ENCODE data around the gene SLC9A4. TPM values are rescaled to one million over a fixed set of nuclear protein-coding genes. Genes with fewer than 3 reads are reported as not detected.

SLC9A4 gene, protein sequence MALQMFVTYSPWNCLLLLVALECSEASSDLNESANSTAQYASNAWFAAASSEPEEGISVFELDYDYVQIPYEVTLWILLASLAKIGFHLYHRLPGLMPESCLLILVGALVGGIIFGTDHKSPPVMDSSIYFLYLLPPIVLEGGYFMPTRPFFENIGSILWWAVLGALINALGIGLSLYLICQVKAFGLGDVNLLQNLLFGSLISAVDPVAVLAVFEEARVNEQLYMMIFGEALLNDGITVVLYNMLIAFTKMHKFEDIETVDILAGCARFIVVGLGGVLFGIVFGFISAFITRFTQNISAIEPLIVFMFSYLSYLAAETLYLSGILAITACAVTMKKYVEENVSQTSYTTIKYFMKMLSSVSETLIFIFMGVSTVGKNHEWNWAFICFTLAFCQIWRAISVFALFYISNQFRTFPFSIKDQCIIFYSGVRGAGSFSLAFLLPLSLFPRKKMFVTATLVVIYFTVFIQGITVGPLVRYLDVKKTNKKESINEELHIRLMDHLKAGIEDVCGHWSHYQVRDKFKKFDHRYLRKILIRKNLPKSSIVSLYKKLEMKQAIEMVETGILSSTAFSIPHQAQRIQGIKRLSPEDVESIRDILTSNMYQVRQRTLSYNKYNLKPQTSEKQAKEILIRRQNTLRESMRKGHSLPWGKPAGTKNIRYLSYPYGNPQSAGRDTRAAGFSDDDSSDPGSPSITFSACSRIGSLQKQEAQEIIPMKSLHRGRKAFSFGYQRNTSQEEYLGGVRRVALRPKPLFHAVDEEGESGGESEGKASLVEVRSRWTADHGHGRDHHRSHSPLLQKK
- total RNA-seq (2021; ENCODE audit: unreplicated experiment) (0.07 TPM), Bru-seq, nascent RNA (not detected), BruChase-seq, experiment 1, labeled RNA remaining after a 6-hour chase (not detected), BruChase-seq, experiment 2, labeled RNA remaining after a 2-hour chase (not detected)
- polyA plus RNA-seq (2012) = not detected in 2 replicates
- long read RNA-seq = 0 reads

DNA sequence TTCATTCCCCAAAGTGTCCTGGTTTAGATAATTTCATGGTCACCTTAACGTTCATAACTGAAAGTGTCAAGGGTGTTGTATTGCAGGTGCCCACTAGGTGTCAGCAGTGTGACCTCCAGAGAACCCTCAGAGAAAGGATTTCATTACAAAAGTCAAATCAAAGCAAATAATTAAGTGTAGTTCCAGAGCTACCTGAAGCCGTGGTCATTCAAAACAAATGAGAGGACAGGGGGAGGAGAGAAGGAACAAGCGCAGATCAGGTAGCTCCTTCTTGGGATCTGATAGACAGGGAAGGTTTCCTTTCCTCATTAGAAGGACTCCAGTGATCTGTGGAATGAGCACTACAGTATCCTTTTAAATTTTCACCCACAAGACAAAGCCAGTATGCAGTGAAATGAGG is at the start of gene SLC9A4:
TSS of gene SLC9A4 (plus strand) at position 207 of the 400 bp plus-strand sequence. CDS start 534 bp downstream, outside the sequence.
- TF ChIP-seq, protein P1, sequence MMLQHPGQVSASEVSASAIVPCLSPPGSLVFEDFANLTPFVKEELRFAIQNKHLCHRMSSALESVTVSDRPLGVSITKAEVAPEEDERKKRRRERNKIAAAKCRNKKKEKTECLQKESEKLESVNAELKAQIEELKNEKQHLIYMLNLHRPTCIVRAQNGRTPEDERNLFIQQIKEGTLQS (IDR thresholded peaks at IDR 0.05) = no peak
- peak; percentile 74 for TF ChIP-seq RAD21 (IDR thresholded peaks at IDR 0.05; ENCODE audit: low read depth)
- TF ChIP-seq, protein P2, sequence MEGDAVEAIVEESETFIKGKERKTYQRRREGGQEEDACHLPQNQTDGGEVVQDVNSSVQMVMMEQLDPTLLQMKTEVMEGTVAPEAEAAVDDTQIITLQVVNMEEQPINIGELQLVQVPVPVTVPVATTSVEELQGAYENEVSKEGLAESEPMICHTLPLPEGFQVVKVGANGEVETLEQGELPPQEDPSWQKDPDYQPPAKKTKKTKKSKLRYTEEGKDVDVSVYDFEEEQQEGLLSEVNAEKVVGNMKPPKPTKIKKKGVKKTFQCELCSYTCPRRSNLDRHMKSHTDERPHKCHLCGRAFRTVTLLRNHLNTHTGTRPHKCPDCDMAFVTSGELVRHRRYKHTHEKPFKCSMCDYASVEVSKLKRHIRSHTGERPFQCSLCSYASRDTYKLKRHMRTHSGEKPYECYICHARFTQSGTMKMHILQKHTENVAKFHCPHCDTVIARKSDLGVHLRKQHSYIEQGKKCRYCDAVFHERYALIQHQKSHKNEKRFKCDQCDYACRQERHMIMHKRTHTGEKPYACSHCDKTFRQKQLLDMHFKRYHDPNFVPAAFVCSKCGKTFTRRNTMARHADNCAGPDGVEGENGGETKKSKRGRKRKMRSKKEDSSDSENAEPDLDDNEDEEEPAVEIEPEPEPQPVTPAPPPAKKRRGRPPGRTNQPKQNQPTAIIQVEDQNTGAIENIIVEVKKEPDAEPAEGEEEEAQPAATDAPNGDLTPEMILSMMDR (IDR thresholded peaks at IDR 0.05 in 2 of 3, conservative IDR thresholded peaks at IDR 0.05 in 1 of 3; ENCODE audit: borderline replicate concordance in 1 of 3, insufficient read depth in 1 of 3, low read depth in 2 of 3, low read length in 2 of 3) = peak; percentile 69 to 92 (median 88); a peak in 5 of 6 replicates
- Histone ChIP-seq H3K27me3 (ENCODE audit: insufficient read depth, low read length) (no peaks in the 10 kb centered on the region), H3K9me3 (ENCODE audit: control insufficient read depth in 1 of 2, insufficient read depth in 1 of 2, low read depth in 1 of 2, low read length in 2 of 2) (no peaks in the 10 kb centered on the region), H3K4me1 (ENCODE audit: control insufficient read depth in 1 of 2, insufficient read depth in 2 of 2, low read length in 2 of 2) (peaks cover 0 to 2% of the 10 kb centered on the region in 2 experiments; a peak in 1 of 4 replicates), H3K4me3 (replicated peaks in 1 of 2; ENCODE audit: low read depth in 1 of 2, low read length in 2 of 2) (no peak within 1 kb of the TSS), H3K79me2 (ENCODE audit: insufficient read depth, low read length) (no peaks in the 10 kb centered on the region), H4K20me1 (ENCODE audit: insufficient read depth) (no peaks in the 10 kb centered on the region), H2AFZ (ENCODE audit: low read depth, low read length, poor library complexity, severe bottlenecking) (peak within 1 kb of the TSS; percentile 55), H3K9ac (ENCODE audit: low read length) (no peak within 1 kb of the TSS), H3K27ac (ENCODE audit: low read depth, low read length) (no peak within 1 kb of the TSS), H3K36me3 (ENCODE audit: control insufficient read depth in 1 of 2, insufficient read depth in 2 of 2, low read length in 2 of 2) (no peaks in the 10 kb centered on the region), H3K9me2 (ENCODE audit: insufficient read depth) (no peaks in the 10 kb centered on the region), H3K4me2 (ENCODE audit: low read length) (peak within 1 kb of the TSS; percentile 22; the same call in 1 of the 2 replicates)
- intact Hi-C loops (cut with micrococcal nuclease) = loop anchor here (1.0 to 5.0 kb wide), 4 partner anchors 119 to 334 kb away; no protein-coding TSS in a partner anchor
- ATAC-seq (peak; percentile 89), DNase-seq (ENCODE audit: low read depth, low spot score) (peak; percentile 48)
- BruUV-seq (replicated peaks) = no TSS peak
- ChIA-PET CTCF (interaction anchor here (0.9 to 4.7 kb wide), 12 partner anchors 11 to 333 kb away, joined by 3 to 36 read pairs (median 8); no protein-coding TSS in a partner anchor), RAD21 (ENCODE audit: low non-redundant PET in 1 of 2, low total read pairs in 2 of 2, uncharacterized antibody in 2 of 2, unreplicated experiment in 2 of 2) (interaction anchor here in 1 of 2 experiments (1.3 kb wide), 1 partner anchor 143 kb away, joined by 6 read pairs; no protein-coding TSS in a partner anchor), POLR2A (no interaction called here)
